Gastrocnemius medialis (tissue), 4 donors: ENCODE measurements around the gene RASGEF1C.

Source experiments
- CTCF ChIP-seq, 5 experiments: fragments of 450-650 bp in 3 of 5; fragments of 200-600 bp in 2 of 5; sonication (generic) in 2 of 5; IDR thresholded peaks in 4 of 5; conservative IDR thresholded peaks in 1 of 5; 1 replicate in 4 of 5; 2 replicates in 1 of 5; pipeline ENCODE4 v1.5.1; 2016 to 2019; ENCODE audit warnings: antibody characterized with exemption in 5 of 5, mild to moderate bottlenecking in 3 of 5, moderate library complexity in 3 of 5
- POLR2A ChIP-seq, 2 donors: fragments of 450-650 bp; IDR thresholded peaks; one replicate each; pipeline ENCODE4 v1.6.1; 2017; ENCODE audit warnings: antibody characterized with exemption in 2 of 2, mild to moderate bottlenecking in 2 of 2, moderate library complexity in 2 of 2

- no peak for TF ChIP-seq CTCF (IDR thresholded peaks at IDR 0.05 in 4 of 5, conservative IDR thresholded peaks at IDR 0.05 in 1 of 5)
- TF ChIP-seq POLR2A (IDR thresholded peaks at IDR 0.05), result no peak
These were observed 26.8 kb upstream of the RASGEF1C start for GRCh38 chr5:180235846-180236245.
